ENCODE results near the gene GABRR1. TPM values are rescaled to one million over a fixed set of nuclear protein-coding genes. Genes with fewer than 3 reads are reported as not detected.

The GABRR1 gene
- total RNA-seq, 1 experiment from 2014 or later, result 0.33 TPM

GRCh38 chr6:89216411-89216810 lies 747 bp downstream of the GABRR1 start:
- no peak overlapping the region for H4K8ac ChIP-seq (replicated peaks; ENCODE audit: insufficient read length, low read depth, low read length)
- no CpG with 5 or more reads among the region's 4 CpGs for WGBS (ENCODE audit: extremely low coverage, insufficient read length, low lambda C conversion rate)
- H3K14ac ChIP-seq (ENCODE audit: insufficient read depth, low read length), result no peak overlapping the region
- H3K23ac ChIP-seq (ENCODE audit: insufficient read length, low read depth, low read length), result no peak overlapping the region
- H3K27me3 ChIP-seq (ENCODE audit: insufficient read depth, low read length), result no peaks in the 10 kb centered on the region
- H2BK120ac ChIP-seq (ENCODE audit: low read depth, low read length, poor library complexity, severe bottlenecking), result no peak overlapping the region
- no peak overlapping the region for H3K18ac ChIP-seq (ENCODE audit: insufficient read length, low read depth, low read length)
- no peak overlapping the region for H2BK15ac ChIP-seq (ENCODE audit: low read depth, low read length)
- no peak overlapping the region for H2AFZ ChIP-seq (ENCODE audit: low read length)
- H3K4me1 Mint-ChIP-seq, result peaks cover 25 to 30% of the 10 kb centered on the region in 2 experiments
- no peak overlapping the region for H4K5ac ChIP-seq (ENCODE audit: insufficient read length, low read depth, low read length)
- peaks cover 13% of the 10 kb centered on the region; the same call in 1 of the 2 replicates for H3K4me1 ChIP-seq (ENCODE audit: insufficient read depth, low read length)
- no peak overlapping the region for H3K4me2 ChIP-seq (ENCODE audit: insufficient read depth, insufficient read length, low read length)
- no peak overlapping the region for H2BK20ac ChIP-seq (ENCODE audit: low read depth, low read length, poor library complexity, severe bottlenecking)
- no peak overlapping the region for H3K4me3 Mint-ChIP-seq
- TF ChIP-seq, protein P1, sequence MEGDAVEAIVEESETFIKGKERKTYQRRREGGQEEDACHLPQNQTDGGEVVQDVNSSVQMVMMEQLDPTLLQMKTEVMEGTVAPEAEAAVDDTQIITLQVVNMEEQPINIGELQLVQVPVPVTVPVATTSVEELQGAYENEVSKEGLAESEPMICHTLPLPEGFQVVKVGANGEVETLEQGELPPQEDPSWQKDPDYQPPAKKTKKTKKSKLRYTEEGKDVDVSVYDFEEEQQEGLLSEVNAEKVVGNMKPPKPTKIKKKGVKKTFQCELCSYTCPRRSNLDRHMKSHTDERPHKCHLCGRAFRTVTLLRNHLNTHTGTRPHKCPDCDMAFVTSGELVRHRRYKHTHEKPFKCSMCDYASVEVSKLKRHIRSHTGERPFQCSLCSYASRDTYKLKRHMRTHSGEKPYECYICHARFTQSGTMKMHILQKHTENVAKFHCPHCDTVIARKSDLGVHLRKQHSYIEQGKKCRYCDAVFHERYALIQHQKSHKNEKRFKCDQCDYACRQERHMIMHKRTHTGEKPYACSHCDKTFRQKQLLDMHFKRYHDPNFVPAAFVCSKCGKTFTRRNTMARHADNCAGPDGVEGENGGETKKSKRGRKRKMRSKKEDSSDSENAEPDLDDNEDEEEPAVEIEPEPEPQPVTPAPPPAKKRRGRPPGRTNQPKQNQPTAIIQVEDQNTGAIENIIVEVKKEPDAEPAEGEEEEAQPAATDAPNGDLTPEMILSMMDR (conservative IDR thresholded peaks at IDR 0.05), result no peak
- H3K4ac ChIP-seq (ENCODE audit: low read depth, low read length), result no peak overlapping the region
- H4K20me1 ChIP-seq (ENCODE audit: control insufficient read depth, insufficient read depth, insufficient read length), result no peaks in the 10 kb centered on the region
- H2AK5ac ChIP-seq (ENCODE audit: insufficient read length, low read length), result no peak overlapping the region
- H4K91ac ChIP-seq (ENCODE audit: insufficient read length, low read depth, low read length), result no peak overlapping the region
- no peak overlapping the region for H3K27ac ChIP-seq (ENCODE audit: insufficient read length, low read depth, low read length)
- no peaks in the 10 kb centered on the region for H3K23me2 ChIP-seq (ENCODE audit: insufficient read length, low read depth, low read length, poor library complexity, severe bottlenecking)
- no peak overlapping the region for H2BK5ac ChIP-seq (ENCODE audit: insufficient read length, low read length)
- no peak overlapping the region for H3K27ac Mint-ChIP-seq
- H3K79me1 ChIP-seq (ENCODE audit: insufficient read depth, low read depth, low read length, poor library complexity, severe bottlenecking), result no peaks in the 10 kb centered on the region
- no peaks in the 10 kb centered on the region for H3K9me3 ChIP-seq (ENCODE audit: control insufficient read depth, low read depth, low read length)
- no peak for DNase-seq
- H3K9me3 Mint-ChIP-seq, result no peaks in the 10 kb centered on the region
- peaks cover 0 to 3% (median 0%) of the 10 kb centered on the region in 3 experiments; a peak in 1 of 7 replicates for H3K36me3 Mint-ChIP-seq (ENCODE audit: insufficient read depth in 1 of 3, low read depth in 3 of 3)
- no peak overlapping the region for H3K9ac ChIP-seq (ENCODE audit: extremely low read depth, insufficient read length, low read length)
- no peaks in the 10 kb centered on the region for H3K27me3 Mint-ChIP-seq (ENCODE audit: low read depth)
- H3K56ac ChIP-seq (ENCODE audit: insufficient read length, low read depth, low read length), result no peak overlapping the region
- H2BK12ac ChIP-seq (ENCODE audit: insufficient read length, low read depth, low read length), result no peak overlapping the region
- no peaks in the 10 kb centered on the region for H3K79me2 ChIP-seq (ENCODE audit: insufficient read depth, low read length)
- no peak overlapping the region for H3T11ph ChIP-seq (ENCODE audit: low read length)
